ENCODE results near the gene NME7. TPM values are rescaled to one million over a fixed set of nuclear protein-coding genes. Genes with fewer than 3 reads are reported as not detected.

Gene NME7
- total RNA-seq, 1 donor from 2014 or later: 13.9 TPM

DNA sequence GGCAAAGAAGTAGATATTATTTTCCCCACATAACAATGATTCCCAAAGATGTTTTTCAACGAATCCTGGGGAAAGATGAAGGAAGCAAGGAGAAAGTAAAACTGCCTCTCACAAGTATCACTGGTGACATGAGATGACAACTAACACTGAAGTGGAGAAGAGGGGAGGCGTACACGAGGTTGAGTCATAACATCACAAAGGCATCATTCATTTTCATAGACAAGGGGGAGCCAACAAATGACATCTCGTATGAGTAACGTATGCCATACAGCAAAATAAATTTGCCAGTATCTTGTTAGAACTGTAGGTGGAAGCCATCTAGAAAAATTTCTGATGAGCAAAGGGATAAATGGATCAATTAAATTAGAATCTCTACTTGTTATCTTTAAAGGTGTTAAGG is 204.5 kb downstream of the NME7 start:
- no peak for DNase-seq (ENCODE audit: low read depth)

DNA sequence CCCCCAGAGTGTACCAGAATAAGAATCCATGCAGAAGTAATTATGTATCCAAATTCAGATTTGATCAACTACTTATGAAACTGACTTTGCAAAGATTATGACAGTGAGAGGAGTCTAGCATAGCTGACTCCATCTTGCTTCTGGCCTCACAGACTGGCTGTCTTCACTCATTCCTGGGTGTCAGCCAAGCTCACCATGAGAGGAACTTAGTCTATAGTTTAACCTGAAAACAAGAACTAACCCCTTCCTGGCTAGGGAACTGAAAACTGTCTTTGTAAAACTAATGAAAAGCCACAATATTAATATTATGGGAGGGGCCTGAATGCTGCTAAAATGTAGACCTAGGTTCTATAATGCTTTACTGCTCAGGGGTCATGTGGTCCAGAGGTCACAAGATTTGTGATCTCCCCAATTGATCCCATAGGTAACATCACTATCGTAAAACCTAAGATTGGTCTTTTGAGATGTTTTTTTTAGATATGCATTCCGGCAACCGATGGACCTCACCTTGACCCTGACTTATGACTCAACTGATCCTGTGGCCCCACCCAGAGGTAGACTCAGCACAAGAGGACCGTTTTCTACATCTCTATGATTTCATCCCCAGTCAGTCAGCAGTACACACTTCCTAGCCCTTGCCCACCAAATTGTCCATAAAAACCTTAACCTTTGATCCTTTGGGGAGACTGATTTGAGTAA is 206.0 kb downstream of the NME7 start:
- DNase-seq (ENCODE audit: low read depth): no peak

DNA sequence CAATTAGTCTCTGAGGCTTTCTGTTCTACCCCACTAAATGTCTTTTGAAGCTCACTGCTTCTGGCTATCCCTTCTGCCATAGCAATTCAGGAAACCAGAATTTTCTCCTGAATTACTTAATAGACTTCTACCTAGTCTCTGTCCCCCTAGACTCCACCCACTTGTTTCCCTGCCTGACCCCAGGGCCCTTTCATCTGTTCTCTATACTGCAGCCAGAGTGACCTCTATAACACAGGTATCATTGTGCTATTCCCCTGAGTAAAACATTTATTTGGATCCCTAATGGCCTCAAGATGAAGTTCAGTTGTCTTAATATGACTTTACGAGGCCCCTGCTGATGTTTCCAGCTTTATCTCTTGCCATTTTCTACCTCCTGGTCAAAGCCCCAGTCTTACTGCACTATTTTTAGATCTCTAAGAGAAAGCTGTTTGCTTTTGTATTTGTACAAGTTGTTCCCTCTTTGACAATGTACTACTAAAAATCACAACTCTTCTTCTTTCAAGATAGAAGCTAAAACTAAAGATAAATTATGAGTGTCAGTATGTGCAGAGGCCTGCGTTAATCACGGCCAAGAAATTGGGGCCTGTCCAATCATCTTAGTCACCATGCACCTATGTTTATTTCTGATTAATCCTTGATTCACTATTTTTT is 206.6 kb downstream of the NME7 start:
- no peak for DNase-seq (ENCODE audit: low read depth)

DNA sequence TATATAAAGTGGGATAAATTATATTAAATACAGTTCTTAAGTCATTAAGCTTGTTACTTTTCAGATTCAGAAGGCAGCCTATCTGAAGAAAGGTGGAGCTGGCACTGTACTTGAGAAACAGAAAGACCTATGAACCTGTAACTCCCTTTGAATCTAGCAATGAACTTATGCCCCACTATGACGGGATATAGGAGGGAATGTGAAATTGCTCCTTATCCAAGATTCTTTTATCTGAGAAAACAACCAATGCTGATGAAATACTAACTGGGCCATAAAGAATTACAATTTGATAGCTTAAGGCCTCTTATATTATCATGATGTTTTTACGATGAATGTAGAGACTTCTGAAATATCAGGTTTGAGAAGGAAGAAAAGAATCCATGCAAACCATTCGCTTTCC is 211.0 kb downstream of the NME7 start:
- no peak for DNase-seq (ENCODE audit: low read depth)

DNA sequence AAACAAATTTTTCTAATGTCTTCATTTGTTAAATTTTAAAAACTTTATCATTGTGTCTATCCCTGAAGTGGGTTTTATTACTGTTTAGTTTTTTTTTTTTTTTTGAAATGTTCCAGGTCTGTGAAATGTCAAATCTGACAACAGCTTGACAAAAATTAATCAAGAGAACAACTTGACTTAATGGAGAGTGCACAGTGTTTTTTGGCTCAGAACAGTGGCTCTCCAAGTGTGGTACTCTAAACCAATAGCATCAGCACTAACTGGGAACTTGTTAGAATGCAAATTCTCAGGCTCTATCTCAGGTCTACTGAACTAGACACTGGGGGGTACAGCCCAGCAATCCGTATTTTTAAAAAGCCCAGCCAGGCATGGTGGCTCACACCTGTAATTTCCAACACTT is 211.9 kb downstream of the NME7 start:
- no peak for DNase-seq (ENCODE audit: low read depth)

DNA sequence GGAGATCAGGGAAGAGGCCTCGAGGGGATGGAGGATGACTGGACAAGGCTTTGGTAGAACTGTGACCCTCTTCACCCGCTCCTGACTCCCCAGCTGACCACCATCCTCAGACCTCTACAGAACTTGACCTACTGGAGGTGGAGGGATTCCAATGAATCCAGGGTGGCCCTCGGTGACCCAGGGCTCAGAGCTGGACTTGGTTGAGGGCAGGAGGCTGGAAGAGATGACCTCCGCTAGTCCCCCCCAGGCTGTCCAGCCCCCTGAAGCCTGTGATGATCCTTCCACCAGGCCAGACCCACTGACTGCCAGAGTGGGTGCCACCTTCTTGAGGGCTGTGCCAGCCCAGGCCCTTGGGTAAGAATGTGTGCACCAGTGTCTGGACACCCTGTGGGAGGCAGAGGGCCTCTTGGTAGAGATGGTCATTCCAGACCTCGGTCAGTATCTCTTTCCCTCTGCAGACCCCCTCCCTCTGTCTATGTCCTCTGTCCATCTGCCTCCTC is 216.2 kb downstream of the NME7 start:
- no peak for DNase-seq (ENCODE audit: low read depth)

DNA sequence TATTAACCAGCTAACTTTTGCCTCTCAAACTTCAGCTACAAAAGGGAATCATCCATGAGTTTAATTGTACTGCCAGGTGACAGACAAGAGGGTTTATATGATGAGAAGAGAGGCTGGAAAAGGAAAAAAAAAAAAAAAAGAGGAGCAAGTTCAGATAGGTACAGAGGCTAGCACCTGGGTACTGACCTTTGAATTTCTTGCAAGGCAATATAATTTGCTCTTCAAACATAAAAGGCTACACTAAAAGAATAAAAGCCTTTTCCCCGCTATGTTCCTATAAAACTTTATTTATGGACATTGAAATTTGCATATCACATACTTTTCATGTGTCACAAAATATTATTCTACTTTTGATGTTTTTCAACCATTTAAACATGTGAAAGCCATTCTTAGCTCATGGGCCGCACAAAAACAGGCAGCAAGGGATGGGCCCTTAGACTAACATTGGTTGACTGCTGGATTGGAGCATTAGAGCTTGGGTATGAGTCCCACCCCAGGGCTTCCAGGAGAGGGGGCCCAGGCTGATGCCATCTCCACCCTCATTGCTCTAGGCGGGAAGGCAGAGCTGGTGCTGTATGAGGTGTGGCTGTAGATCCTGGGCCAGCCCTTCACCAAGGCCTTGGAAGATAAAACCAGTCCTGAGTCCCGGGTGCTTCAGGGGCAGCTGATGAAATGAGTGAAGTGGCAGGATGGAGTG is 216.8 kb downstream of the NME7 start:
- no peak for DNase-seq (ENCODE audit: low read depth)

DNA sequence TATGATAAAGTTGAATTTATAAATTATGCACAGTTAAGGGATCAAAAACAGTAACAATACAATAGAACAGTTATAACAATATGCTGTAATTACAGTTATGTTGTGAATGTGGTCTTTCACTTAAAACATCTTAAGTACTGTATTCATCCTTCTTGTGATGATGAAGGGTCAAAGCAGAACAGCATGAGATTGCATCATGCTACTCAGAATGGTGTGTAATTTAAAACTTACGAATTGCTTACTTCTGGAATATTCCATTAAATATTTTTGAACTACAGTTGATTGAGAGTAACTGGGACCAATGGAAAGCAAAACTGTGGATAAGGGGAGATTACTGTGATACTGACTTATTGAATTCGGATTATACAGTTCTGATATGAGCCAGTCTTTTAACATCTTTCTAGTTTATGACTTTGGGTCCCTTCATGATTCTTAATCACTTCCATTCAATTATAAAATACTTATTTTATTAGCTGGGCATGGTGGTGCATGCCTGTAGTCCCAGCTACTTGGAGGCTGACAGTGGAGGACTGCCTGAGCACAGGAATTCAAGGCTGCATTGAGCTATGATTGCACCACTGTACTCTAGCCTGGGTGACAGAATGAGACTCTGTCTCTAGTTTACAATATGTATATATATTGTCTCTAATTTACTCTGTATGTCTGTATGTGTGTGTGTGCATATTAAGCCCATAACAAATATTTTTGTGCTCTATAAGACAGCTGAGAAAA is 217.9 kb downstream of the NME7 start:
- DNase-seq (ENCODE audit: low read depth): no peak

DNA sequence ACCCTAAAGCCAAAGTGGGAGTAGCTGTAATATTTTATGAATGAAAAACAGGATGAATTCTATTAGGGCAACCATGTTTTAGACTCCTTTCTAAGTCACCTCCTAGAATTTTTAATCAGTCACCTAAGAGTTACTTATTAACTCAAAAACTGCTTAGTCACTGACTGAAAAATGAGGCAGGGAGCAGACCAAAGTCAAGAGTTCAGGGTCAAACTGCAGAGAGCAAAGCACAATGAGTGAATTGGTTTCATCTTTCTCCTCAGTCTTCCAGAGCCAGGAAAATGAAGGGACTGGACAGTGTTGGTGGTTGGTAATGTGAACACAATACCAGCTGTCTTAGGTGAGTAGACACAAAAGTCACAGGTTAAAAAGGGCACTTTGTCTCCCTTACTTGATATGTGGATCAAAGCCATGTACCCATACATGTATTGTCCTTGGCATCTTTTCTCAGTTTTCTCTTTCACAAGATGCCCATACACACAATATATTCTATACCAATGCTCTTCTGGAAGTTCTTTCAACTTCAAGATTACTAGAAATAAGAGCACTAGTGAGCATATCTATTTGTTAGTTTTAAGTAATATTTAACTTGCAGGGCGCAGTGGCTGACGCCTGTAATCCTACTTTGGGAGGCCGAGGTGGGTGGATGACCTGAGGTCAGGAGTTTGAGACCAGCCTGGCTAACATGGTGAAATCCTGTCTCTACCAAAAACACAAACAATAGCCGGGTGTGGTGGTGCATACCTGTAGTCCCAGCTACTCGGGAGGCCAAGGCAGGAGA is 218.9 kb downstream of the NME7 start:
- DNase-seq (ENCODE audit: low read depth): peak; percentile 23

DNA sequence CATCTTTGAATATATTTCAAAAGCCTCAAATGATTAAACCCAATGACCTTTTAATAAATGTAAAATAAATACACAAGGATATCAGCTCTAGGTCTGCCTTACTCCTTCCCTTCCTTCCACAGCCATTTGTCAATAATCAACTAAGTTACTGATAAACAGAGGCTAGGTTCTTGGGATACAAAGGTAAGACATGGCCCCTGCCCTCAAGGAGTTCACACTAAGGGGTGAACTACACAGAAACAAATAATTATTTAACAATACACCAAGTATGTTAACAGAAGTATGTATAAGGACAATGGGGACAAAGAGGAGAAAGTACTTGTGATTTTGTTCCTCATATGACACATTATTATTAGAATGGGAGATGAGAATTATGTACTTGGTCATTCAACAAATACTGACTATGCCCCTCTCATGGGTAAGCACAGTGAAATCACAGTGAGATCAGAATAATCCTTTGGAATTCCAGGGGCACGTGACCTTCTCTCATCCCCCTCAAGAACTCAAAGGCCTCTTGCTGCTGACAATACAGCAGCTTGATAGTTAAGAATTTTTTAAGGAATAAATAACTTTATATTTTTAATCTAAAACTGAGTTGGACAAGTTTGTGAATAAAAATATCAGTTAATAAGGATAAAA is 220.9 kb downstream of the NME7 start:
- no peak for DNase-seq (ENCODE audit: low read depth)

DNA sequence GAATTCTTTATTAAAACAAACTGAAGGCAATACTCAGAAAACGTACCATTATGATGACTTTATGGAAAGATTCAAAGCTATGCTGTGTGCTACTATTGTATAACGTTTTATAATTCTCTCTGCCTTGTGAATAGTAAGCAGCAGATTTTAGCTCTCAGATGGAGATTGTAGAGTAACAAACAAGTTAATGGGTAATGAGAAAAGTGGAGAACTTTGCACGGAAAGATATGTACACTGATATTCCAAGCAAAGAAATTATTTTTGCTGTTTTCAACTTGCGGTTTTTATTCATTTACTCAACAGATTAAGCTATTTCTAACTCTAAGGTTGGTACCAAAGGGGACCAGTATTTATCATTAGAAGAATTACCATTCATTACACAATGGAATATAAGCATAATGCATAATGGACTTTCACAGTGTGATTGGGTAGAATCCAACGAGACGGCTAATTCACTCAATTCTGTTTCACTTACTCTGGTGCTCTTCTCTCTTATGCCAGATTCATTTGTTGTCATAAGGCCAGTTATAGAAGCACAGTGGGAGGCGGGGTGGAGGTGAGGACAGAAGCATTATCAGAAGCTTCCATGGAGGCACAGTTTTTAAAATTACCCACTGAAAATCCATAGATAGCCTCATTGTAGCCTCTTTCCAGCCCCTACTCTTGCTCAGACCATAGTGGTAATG is 222.5 kb downstream of the NME7 start:
- no peak for DNase-seq (ENCODE audit: low read depth)

DNA sequence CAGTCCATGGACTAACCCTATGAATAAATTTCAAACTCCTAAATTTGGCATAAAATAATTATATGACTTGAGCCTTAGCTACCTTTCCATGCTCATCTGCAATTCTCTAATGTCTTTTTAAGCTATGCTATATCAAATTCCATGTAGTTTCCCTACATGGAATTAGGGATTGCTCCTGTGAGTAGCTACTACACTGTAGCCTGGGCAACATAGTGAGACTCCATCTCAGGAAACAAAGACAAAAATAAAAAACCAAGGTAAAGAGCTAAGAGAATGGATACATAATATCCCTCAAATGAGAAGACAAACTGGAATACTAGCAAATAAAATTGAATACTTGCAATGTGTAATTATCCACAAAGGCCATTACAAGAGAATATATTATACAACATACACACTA is 223.6 kb downstream of the NME7 start:
- no peak for DNase-seq (ENCODE audit: low read depth)

DNA sequence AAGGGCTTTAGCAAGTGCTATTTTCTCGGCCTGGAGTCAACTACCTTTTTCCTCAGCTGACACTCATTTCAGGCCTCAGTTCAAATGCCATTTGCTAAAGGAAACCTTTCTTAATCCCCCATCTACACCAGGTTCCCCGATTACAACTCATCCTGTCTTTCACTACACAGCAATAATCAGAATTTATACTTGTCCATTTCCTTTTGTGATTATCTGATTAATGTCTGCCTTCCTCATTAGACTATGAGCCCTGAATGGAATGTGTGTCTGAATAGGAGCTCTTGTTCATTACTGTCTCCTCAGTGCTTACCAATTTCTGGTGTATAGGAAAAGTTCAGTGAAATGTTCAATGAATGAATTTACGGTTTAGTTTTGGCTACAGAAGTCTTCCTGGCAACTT is 224.3 kb downstream of the NME7 start:
- no peak for DNase-seq (ENCODE audit: low read depth)

DNA sequence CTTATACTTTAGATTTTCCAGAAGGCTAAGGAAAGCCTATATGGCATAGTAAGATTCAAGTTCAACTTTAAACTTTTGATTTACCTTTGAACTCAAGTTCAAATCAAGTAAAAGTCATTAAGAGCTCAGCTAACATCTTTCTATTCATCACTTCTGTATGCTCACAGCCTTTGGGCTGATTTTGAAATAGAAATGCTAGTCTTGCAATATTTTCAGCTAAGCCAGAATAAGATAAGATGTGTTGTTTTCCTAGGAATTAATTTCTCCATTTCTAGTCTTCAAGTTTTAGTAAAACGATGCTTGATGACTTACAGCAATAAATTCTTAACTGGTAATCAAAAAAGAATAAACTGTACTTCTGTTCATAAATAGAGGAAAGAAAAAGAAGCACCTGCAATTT is 225.5 kb downstream of the NME7 start:
- DNase-seq (ENCODE audit: low read depth): no peak

DNA sequence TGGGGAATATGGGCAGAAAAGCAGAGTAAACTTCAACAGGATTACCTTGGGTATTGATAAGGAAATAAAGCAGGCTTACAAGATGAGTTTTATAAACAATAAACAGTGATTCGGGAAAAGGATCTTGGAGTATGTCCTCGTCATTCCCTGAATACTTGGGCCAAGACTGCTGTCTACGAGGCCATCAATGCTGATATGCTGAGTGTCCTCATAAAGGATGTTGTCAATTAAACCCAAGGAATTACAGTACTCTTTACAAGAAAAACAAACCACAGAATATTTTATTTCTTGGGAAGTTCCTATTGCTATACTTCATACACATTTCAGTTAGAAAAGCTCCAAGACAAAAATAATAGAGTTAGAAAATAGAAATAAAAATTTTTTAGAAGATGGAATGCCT is 226.2 kb downstream of the NME7 start:
- no peak for DNase-seq (ENCODE audit: low read depth)

DNA sequence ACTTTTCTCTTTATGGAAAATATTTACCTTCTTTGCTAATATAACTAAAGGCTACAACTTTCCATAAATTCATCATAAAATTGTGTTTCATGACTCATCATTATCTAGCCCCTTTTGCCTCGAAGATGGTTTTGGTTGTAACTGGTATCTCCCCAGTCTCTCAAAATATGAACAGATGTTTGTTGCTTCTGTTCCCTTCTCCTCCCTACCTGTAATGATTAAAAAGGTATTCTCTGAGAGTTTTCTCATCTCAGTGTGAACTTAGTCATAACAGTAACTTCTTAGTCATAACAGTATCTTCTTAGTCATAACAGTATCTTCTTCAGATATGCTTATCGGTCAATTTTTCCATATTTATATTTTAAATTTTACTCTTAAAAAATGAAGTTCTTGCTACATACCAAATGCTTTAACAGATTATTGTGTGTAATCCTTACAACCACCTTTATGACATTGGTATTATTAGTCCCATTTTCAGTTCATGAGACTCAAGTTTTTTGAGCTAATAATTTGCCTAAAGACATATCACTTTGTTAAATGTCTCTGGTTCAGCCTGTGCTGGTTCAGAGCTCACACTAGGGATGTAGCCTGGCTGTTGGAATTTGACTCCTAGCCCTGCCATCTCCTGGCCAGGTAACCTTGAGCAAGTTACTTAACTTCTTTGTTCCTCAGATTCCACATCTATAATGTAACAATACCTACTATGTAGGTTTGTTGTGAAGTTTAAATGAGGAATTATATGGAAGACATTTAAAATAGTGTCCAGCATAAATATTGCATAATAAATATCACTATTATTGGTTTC is 228.5 kb downstream of the NME7 start:
- no peak for DNase-seq (ENCODE audit: low read depth)

DNA sequence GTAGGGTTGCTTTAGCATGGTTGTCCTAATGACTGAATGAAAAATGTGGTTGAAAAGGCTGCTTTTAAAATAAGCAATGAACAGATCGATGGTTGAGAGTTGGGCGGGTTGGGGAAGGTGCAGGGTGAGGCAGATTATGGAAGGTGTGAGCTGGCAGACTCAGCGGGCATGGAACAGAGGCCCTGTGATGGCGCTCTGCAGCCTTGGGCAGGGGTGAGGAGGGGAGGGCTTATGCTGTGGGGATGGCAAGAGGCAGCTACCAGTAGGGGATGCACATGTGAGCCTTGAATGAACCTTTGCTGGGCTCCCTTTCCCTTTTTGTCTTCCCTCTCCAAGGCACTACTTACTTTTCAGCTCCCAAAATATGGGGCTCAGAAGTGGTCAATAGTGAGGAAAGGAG is 230.2 kb downstream of the NME7 start:
- DNase-seq (ENCODE audit: low read depth): no peak

DNA sequence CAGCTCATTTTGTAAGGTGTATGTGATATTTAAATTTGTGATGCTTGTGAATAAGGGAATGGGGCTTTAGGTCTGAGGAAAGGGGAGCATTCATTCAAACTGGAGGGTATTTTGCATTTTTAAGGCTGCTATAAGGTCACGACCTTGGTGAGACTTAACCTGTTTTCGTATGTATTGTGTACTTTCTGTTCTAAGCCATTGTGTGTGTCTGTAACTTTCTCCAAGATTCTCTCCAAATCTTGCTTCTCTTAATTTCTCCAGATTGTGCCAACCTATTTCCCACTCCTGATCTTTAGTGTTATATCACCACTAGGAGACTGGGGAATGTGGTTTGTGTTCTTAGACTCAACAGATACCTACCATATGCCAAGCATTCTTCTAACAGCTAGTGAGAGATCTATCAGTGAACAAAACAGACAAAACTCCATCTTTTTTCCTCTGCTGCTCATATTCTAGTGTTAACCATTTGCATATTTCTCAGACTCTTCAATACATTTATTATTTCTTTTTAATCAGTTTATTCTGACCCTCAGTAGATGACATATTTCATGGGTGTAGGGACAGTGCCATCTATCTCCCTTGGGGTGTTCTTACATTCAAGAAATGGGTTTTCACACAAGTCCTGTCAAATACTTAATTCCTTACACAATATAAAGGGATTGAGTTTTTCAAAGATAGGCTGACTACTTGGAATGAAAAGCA is 233.6 kb downstream of the NME7 start:
- no peak for DNase-seq (ENCODE audit: low read depth)

DNA sequence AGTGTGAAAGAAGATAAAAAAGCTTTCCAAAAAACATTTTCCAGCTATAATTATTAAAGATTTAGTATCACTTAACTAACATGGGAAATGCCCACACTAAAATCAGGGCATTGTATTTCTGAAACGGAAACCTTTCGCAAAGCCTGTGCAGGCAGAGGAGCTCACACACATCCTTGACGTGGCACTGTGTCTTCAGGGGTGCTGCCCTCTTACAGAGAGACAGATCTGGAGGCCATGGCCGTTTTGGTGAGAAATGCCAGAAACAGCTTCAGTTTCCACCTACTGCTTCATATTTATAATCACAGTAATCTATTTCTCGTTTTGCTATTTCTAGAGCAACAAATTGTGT is 234.4 kb downstream of the NME7 start:
- no peak for DNase-seq (ENCODE audit: low read depth)
